SK-N-SH treated with all-trans-retinoic acid at 6 μM for 48 hours (cell line): Measurements from ENCODE around the gene CTSH.

ENCODE experiments used
- BACH2 ChIP-seq: fragments of 250-450 bp; sonication (Bioruptor Pico); IDR thresholded peaks from 2 replicates; pipeline ENCODE4 v1.9.0; 2021; ENCODE audit warnings: mild to moderate bottlenecking, borderline replicate concordance
- ESRRG ChIP-seq: fragments of 250-450 bp; sonication (Bioruptor Pico); IDR thresholded peaks from 2 replicates; pipeline ENCODE4 v1.6.1; 2021; ENCODE audit warnings: mild to moderate bottlenecking
- GLIS3 ChIP-seq: fragments of 250-450 bp; sonication (Bioruptor Pico); IDR thresholded peaks from 2 replicates; pipeline ENCODE4 v1.5.0; 2020; ENCODE audit warnings: mild to moderate bottlenecking, moderate library complexity
- ISL1 ChIP-seq: fragments of 250-450 bp; sonication (Bioruptor Pico); IDR thresholded peaks from 2 replicates; pipeline ENCODE4 v2.1.2; 2022; ENCODE audit warnings: mild to moderate bottlenecking, moderate library complexity
- RARB ChIP-seq: fragments of 250-450 bp; sonication (Bioruptor Pico); IDR thresholded peaks from 2 replicates; pipeline ENCODE4 v1.8.0; 2021; ENCODE audit warnings: mild to moderate bottlenecking, moderate library complexity
- SNAI2 ChIP-seq: fragments of 250-450 bp; sonication (Bioruptor Pico); IDR thresholded peaks from 2 replicates; pipeline ENCODE4 v1.5.0; 2020; ENCODE audit warnings: mild to moderate bottlenecking, moderate library complexity
- ZC3H10 ChIP-seq: fragments of 250-450 bp; sonication (Bioruptor Pico); IDR thresholded peaks from 2 replicates; pipeline ENCODE4 v1.5.1; 2021; ENCODE audit warnings: mild to moderate bottlenecking, moderate library complexity
- ZFP3 ChIP-seq: fragments of 250-450 bp; sonication (Bioruptor Pico); IDR thresholded peaks from 2 replicates; pipeline ENCODE4 v1.5.0; 2020; ENCODE audit warnings: mild to moderate bottlenecking, moderate library complexity
- ZNF565 ChIP-seq: fragments of 450-650 bp; formaldehyde crosslinking; conservative IDR thresholded peaks from 2 replicates; pipeline ENCODE4 v1.5.0; 2020; ENCODE audit warnings: low read depth, mild to moderate bottlenecking, moderate library complexity
- ZNF8 ChIP-seq: fragments of 450-650 bp; formaldehyde crosslinking; IDR thresholded peaks from 2 replicates; pipeline ENCODE4 v1.5.0; 2020; ENCODE audit warnings: mild to moderate bottlenecking, moderate library complexity
- TF ChIP-seq, protein P1 (sequence below): fragments of 250-450 bp; sonication (Bioruptor Pico); IDR thresholded peaks from 2 replicates; pipeline ENCODE4 v1.8.0; 2021; ENCODE audit warnings: low read depth, mild to moderate bottlenecking, moderate library complexity, borderline replicate concordance

- TF ChIP-seq ZNF565 (CRISPR knock-in tag) (no peak), BACH2 (CRISPR knock-in tag) (no peak), ESRRG (CRISPR knock-in tag) (no peak), ZFP3 (CRISPR knock-in tag) (no peak), ZNF8 (CRISPR knock-in tag) (no peak), SNAI2 (CRISPR knock-in tag) (no peak), GLIS3 (CRISPR knock-in tag) (no peak), RARB (CRISPR knock-in tag) (no peak), ISL1 (CRISPR knock-in tag) (no peak), ZC3H10 (CRISPR knock-in tag) (no peak)
- TF ChIP-seq, protein P1, sequence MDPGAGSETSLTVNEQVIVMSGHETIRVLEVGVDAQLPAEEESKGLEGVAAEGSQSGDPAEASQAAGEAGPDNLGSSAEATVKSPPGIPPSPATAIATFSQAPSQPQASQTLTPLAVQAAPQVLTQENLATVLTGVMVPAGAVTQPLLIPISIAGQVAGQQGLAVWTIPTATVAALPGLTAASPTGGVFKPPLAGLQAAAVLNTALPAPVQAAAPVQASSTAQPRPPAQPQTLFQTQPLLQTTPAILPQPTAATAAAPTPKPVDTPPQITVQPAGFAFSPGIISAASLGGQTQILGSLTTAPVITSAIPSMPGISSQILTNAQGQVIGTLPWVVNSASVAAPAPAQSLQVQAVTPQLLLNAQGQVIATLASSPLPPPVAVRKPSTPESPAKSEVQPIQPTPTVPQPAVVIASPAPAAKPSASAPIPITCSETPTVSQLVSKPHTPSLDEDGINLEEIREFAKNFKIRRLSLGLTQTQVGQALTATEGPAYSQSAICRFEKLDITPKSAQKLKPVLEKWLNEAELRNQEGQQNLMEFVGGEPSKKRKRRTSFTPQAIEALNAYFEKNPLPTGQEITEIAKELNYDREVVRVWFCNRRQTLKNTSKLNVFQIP (CRISPR knock-in tag) = no peak
Observed at GRCh38 chr15:78981532-78982313, 36.9 kb upstream of the CTSH start.
